Loucy (cell line): ENCODE measurements around the gene EED.

Source experiments
- CTCF ChIP-seq: fragments of 200-600 bp; sonication (generic); conservative IDR thresholded peaks from 2 replicates; pipeline ENCODE4 v1.5.1; 2014; ENCODE audit warnings: mild to moderate bottlenecking, antibody characterized with exemption, low read length
- EZH2phosphoT487 ChIP-seq: fragments of 200-600 bp; IDR thresholded peaks from 2 replicates; pipeline ENCODE4 v1.6.1; 2018; ENCODE audit warnings: antibody characterized with exemption, mild to moderate bottlenecking, moderate library complexity, borderline replicate concordance

- no peak for TF ChIP-seq CTCF
- TF ChIP-seq EZH2phosphoT487, result no peak
Observed at GRCh38 chr11:86302092-86302793, 57.7 kb downstream of the EED start, which contains the start of gene HIKESHI.
